CD4-positive, alpha-beta T cell treated with Interleukin-17A for 4 hours (primary cell): ENCODE data around the gene ZBED2.

ENCODE experiments used
- DNase-seq: peaks from one replicate; pipeline ENCODE4 v3.0.0-alpha.2; 2020; ENCODE audit warnings: mixed read lengths

Gene ZBED2

DNA sequence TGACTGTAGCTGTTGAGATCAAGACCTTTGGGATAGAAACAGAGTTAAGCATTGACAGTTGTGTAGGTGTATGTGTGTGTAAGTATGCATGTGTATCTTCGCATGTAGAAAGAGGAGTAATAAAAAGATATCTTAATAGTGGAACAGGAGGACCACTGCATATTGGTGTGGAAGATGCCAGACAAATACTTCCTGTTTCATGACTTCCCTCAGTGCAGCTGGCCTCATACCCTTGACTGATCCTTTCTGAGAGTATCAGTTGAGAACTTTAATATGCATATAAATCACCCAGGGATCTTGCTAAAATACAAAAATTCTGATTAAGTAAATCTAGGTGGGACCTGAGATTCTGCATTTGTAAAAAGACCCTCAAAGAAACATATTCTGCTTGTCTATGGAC is 8.5 kb upstream of the ZBED2 start:
- DNase-seq, result no peak

GRCh38 chr3:111601810-111602209 is 6.7 kb upstream of the ZBED2 start:
- no peak for DNase-seq

DNA sequence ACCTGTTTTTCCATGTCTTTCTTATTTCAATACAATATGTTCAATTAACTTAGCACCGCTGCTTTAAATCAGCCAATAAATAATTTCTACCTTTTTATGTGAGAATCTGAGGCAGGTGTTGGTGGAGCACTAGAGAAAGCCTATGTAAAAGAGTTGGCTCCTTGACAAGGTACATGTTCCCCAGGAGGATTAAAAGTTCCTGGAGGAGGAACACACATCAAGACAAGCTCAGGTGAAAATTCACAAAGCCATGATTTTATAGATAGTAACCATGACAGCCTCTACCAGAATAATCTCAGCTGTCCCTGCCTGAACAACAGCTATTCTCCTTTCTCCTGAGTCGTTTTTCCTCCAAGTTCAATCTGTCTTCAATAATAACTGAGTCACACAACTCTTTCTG is 3.4 kb upstream of the ZBED2 start:
- DNase-seq, result no peak

- DNase-seq, result no peak
Observed at GRCh38 chr3:111598139-111598538, 3.0 kb upstream of the ZBED2 start.

DNA sequence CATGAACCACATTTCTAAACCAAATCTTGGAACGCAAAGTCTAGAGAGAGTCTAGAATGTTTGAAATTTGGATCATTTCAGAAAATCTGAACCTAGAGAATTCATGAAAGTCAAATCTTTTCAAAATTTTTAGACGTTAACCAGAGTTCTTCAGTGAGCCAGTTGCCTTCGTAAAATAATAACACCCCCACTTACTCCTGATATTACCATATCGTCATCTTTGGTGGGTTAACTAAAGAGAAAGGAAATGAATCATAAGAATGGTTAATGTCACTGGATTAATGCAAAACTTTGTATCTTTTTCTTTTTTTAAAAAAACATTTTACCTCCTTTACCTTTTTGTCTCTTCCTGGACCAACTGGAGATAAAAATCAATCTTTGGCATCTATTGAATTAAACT is 1.2 kb upstream of the ZBED2 start:
- no peak for DNase-seq

GRCh38 chr3:111594781-111595180 is 365 bp downstream of the ZBED2 start:
- DNase-seq, result no peak

- no peak for DNase-seq
Observed at GRCh38 chr3:111594205-111594604, 941 bp downstream of the ZBED2 start.

DNA sequence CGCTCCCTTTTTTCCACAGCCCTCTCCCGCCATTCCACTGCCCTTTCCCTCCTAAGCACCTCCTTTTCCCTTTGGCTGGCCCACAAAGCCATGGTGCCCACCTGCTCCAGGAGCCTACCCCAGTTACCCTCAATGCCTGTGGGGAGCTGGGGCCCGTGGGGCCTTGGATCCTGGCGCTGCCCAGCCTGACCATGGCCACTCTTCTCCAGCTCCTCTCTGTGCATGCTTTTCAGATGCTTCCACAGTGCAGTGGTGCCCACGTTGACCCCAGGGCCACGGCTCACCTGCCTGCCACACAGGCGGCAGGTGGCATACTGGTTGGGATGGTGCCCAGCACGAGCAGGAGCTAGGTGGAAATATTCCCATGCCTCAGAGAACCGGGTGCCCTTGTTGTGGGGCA is 1.5 kb downstream of the ZBED2 start:
- no peak for DNase-seq

GRCh38 chr3:111592936-111593335 is 2.2 kb downstream of the ZBED2 start:
- DNase-seq, result no peak

GRCh38 chr3:111592143-111592542 is 3.0 kb downstream of the ZBED2 start:
- DNase-seq, result no peak

GRCh38 chr3:111591555-111591954 is 3.6 kb downstream of the ZBED2 start:
- no peak for DNase-seq

- DNase-seq, result no peak
Observed at GRCh38 chr3:111590143-111590491, 5.0 kb downstream of the ZBED2 start.

GRCh38 chr3:111589303-111590142 is 5.6 kb downstream of the ZBED2 start:
- no peak for DNase-seq

DNA sequence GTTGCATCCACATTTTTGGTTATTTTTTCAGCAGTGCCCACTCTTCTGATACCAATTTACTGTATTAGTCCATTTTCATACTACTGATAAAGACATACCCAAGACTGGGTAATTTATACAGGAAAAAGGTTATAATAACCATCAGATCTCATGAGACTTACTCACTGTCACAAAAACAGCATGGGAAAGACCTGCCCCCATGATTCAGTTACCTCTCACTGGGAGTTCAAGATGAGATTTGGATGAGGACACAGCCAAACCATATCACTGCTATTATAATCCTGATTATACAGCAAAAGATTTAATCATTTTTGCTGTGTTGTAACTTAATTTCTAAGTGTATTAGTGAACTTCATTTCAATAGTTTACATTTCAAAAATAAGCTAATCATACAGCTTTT is 6.6 kb downstream of the ZBED2 start:
- no peak for DNase-seq

GRCh38 chr3:111585217-111585616 is 9.9 kb downstream of the ZBED2 start:
- DNase-seq, result no peak

- no peak for DNase-seq
Observed at GRCh38 chr3:111584744-111585143, 10.4 kb downstream of the ZBED2 start.

- DNase-seq, result no peak
Observed at GRCh38 chr3:111582120-111582474, 13.0 kb downstream of the ZBED2 start.

DNA sequence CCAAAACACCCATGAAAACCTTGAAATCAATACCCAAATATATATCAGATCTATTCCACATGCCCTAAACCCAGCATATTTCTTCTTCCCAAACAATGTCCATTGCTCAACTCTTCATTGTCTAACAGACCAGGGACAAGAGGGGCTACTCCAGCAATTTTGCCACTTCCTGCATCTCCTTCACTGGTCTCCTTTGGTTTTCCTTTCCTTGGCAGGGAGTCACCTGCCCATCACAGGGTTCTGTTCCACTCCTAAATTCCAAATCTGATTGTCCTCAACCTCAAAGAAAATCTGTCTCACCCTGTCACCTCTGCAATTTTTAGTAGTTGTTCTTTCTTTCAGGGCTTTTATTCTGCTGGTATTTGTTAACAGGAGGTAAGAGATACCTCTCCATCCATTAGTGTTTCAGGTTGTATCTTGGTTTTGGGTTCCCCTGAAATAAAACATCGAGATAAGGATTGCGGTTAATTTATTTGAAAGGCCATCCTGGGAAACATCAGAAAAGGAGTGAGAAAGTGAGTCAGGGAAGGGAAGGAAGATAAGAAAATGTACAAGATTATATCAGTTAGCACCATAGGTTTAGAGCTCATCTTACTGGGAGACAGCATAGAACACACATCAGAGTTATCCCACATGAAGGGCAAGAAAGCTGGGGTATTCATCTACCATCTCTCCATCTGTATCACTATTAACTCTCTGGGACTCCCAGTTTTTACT is 13.6 kb downstream of the ZBED2 start:
- DNase-seq, result no peak

DNA sequence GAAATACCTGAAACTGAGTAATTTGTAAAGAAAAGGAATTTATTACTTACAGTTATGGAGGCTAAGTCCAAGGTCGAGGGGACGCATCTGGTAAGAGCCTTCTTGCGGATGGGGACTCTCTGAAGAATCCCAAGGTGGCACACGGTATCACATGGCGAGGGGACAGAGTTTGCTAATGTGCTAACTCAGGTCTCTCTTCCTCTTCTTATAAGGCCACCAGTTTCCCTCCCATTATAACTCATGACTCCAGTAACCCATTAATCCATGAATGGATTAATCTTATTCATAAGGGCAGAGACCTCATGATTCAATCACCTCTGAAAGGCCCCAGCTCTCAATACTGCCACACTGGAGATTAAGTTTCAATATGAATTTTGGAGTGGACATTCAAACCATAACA is 15.7 kb downstream of the ZBED2 start:
- DNase-seq, result no peak

DNA sequence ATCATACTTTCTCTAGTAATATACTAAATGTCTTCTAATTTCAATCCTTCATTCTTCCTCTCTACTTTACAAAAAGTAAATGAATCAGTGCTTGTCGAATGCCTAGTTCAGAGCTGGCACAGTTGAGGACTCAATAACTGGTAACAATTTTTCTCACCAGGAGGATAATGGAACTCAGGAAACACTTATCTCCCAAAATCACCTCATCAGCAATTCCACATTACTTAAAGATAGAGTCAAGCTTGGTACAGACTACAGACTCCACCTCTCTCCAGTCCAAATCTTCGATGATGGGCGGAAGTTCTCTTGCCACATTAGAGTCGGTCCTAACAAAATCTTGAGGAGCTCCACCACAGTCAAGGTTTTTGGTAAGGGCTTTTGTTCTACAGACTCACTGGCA is 16.3 kb downstream of the ZBED2 start:
- no peak for DNase-seq

GRCh38 chr3:111577798-111578685 is 17.1 kb downstream of the ZBED2 start:
- DNase-seq, result peak; percentile 15

DNA sequence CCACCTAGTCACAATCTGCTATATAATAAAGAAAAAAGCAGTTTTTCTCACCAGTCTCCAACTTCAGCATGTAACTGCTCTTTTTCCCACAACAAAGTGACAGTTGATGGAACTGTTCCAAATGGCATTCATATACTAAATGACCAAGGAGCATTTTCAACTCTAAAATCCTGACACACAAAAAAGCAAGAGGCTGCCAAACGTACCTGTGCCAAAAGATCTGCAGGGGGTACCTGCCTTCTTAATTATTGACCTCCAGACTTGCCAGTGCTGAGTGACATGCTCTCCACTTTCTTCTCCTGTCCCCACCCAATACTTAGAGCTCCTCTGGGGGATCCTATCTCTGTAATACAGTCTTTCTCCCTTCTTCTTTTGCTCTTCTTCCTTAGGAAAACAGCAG is 18.0 kb downstream of the ZBED2 start:
- no peak for DNase-seq

- DNase-seq, result peak; percentile 28
Observed at GRCh38 chr3:111571907-111572460, 23.2 kb downstream of the ZBED2 start.
